NT2/D1 (cell line): ENCODE measurements around the gene TTLL5.

Experiments
- YY1 ChIP-seq: IDR thresholded peaks from 2 replicates; pipeline ENCODE4 v1.6.1; 2011; ENCODE audit not compliant: insufficient read length, insufficient read depth
- ZNF274 ChIP-seq: IDR thresholded peaks from 2 replicates; pipeline ENCODE4 v1.6.1; 2011; ENCODE audit warnings: mild to moderate bottlenecking, low read depth, low read length

DNA sequence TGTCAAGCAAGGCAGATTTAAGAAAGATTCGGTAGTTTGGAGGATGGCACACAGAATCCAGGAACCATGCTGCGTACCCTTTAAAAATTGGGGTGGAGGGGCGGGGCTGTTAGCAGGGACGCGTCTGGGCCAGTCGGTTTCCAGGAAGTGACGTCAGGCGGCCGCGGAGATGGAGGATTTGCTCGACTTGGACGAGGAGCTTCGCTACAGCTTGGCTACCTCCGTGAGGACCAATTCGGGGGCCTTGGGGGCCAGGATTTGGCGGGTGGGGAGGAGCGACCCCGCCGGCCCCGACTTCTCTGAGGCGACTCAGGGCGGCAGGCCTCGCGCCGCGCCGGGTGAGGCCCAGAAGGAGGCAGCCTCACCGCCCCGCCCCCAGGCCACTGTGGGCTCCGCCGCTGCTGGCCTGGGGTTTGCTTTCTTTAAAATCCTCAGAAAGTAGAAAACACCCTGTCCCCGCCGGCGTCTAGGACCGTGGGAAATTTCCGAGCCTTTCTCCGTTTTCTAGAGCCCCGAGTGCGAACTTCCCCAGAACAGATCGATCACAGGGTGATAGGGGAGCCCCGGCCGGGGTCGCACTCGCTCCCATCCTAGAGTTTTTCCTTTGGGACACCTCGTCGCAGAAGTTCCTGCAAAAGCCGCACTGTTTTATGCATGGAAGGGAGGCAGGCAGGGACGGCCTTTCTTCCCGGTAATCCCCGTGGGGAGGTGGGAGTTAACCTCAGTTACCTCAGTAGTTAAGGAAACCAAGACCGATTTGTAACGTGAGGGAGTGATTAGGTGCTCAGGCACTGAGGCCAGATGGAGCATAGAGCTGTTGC, 324.8 kb downstream of the TTLL5 start, which contains the start of gene IFT43:
- TF ChIP-seq ZNF274 (no peak), YY1 (no peak)
